Astrocyte (in vitro differentiated cells and primary cell): ENCODE measurements around the gene ZGPAT.

ENCODE experiments used
- CTCF ChIP-seq: IDR thresholded peaks from 2 replicates; pipeline ENCODE4 v1.5.1; 2011; ENCODE audit warnings: low read depth, mild to moderate bottlenecking, inconsistent platforms, low read length, moderate library complexity; ENCODE audit not compliant: insufficient read depth
- EZH2 ChIP-seq: IDR thresholded peaks from 2 replicates; pipeline ENCODE4 v1.6.1; 2012; ENCODE audit warnings: mild to moderate bottlenecking, low read length, inconsistent platforms; ENCODE audit not compliant: insufficient read depth

DNA sequence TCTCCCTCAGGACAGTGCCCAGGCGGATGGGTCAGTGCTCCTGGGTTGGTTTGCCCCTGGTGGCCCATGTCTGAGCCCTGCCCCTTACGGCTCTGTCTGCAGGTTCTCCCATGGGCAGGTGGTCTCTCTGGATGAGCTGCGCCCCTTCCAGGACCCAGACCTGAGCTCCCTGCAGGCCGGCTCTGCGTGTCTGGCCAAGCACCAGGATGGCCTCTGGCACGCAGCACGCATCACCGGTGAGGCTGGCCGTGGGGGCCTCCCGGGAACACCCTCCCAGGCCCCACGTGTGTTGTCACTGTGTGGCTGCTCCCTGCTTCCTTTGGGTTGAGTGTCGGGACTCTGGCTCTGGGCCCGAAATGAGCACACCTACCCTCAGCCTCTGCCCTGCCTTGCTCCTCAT, 25.3 kb downstream of the ZGPAT start:
- TF ChIP-seq CTCF (no peak), EZH2 (no peak)
